NCI-H2196 (cell line): ENCODE data around the gene NID2.

Experiments used
- DNase-seq: peaks from one replicate; lab custom pipeline; 2025; ENCODE audit not compliant: unreplicated experiment; lab: John Stamatoyannopoulos, UW

NID2 gene

DNA sequence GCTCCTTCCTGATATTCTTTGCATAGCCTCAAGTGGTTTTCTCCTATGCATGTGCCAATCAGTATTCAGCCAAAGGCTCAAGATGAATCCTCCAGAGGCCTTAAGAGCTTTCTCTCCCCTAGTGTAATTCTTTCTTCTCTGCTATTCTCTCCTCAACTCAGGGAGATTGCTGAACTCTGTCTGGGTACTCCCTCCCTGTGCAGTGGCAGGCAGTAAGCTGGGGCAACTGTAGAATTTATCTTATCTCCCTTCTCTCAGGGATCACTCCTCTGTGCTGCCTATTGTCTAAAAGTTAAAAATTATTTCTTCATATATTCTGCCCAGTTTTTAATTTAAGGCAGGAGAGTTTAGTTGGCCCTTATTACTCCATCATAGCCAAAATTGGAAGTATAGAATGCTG is 108.0 kb downstream of the NID2 start:
- no peak for DNase-seq

GRCh38 chr14:51959928-51960327 is 108.9 kb downstream of the NID2 start:
- DNase-seq, result no peak

DNA sequence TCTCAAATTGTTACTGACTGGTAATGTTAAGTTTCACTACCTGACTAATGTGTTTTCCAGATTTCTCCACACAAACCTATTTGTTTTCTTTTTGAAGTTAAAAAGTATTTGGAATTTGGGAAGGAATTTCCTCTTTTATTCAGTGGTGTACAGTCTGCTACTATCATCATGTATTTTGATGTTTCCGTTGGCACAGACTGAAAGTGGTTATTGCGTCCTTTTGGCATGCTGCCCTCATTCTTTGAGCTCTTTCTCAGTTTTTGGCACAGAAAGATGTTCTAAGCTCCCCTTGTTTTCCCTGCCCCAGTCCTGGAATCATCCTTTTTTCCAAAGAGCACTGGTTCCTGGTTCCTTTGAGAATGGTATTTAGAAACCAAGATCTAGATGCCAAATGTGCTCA is 110.9 kb downstream of the NID2 start:
- DNase-seq, result no peak
